Umbilical cord (tissue), 2 donors: Measurements from ENCODE around the gene FCRL6. TPM values are rescaled to one million over a fixed set of nuclear protein-coding genes. Genes with fewer than 3 reads are reported as not detected.

Source experiments
- DNase-seq: peaks from one replicate; pipeline ENCODE4 v3.0.0-alpha.2; 2015; ENCODE audit warnings: low spot score
- total RNA-seq: library from RNA; depleted of rRNA; stranded (reverse); fragments of >200 nt; gene quantifications from one replicate; pipeline ENCODE4 v1.2.3, GENCODE V29; 2014; ENCODE audit warnings: low replicate concordance; ENCODE audit not compliant: insufficient read depth

The FCRL6 gene
- total RNA-seq, 1 donor from 2014 or later: 14.7 TPM

DNA sequence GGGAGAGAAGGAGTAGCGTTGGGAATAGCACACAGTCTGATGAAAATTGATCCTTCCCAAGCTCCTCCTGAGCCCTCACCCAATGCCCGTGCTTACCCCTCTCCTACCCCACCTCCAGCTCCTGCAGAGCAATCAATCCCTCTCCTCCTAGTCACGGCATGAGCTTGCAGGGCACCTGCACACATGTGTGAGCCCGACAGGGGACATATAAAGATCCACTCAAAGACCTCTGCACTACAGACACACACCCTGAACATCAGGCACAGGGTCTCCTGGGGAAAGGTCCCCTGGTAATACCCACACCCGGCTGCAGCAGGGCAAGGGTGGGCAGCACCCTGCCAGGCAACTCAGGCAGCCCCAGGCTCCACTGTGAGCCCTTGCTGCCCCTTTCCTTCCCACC lies 59.9 kb downstream of the FCRL6 start:
- no peak for DNase-seq

DNA sequence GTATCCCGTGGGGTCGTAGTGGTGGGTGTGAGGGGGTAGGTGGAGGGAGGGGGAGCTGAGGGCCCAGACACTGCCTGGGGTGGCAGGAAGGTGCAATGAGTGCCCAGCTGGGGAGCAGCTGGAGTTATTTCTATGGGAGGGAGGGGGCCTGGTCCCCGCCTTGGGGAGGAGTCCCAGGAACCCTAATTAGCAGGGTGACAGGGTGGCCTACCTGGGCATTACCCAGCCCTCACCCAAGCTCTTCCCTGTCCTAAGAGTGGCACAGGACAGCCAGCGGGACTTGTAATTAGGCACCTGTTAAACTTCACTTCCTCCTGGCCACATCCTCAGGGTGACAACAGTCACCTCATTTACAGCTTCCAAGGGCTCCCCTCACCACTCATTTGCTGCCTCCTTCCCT lies 60.4 kb downstream of the FCRL6 start, which contains the start of gene VSIG8:
TSS of gene VSIG8 (minus strand) at position 101 of the 400 bp plus-strand sequence. CDS start 136 bp downstream, outside the sequence.
- DNase-seq: no peak

DNA sequence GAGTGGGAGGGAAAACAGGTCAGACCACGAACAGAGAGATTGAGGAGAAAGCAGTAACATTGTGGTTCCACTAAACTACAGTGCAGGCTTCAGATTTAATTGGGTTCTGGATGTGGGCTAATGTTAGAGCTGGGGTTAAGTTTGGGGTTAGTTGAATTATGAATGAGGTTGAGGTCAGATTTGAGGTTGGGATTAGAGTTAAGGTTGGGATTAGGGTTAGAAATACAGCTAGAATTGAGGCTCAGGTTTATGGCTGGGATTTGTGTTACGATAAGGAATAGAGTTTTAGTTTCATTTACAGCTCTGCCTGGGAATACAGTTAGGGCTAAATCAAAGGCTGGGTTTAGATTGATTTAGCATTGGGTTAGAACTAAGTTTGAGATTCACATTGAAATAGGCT lies 62.1 kb downstream of the FCRL6 start:
- DNase-seq: peak; percentile 86

Other genes with a start within 250 kb of the FCRL6 start
- 3.9 TPM for gene APCS, start 214.5 kb upstream of the FCRL6 start, total RNA-seq
- gene CRP, start 87.8 kb upstream of the FCRL6 start, total RNA-seq: 0.48 TPM
- gene DUSP23, start 21.4 kb upstream of the FCRL6 start, total RNA-seq: 20.2 TPM
- 4.3 TPM for gene SLAMF8, start 24.5 kb downstream of the FCRL6 start, total RNA-seq
- not detected for gene VSIG8, start 60.3 kb downstream of the FCRL6 start, total RNA-seq
- gene CFAP45, start 97.8 kb downstream of the FCRL6 start, total RNA-seq: 13.2 TPM
- gene TAGLN2, start 123.1 kb downstream of the FCRL6 start, total RNA-seq: 60.7 TPM
- 3.4 TPM for gene IGSF9, start 143.3 kb downstream of the FCRL6 start, total RNA-seq
- gene SLAMF9, start 151.9 kb downstream of the FCRL6 start, total RNA-seq: 1.9 TPM
- 7.9 TPM for gene PIGM, start 229.6 kb downstream of the FCRL6 start, total RNA-seq